ACHN (cell line): ENCODE results near the gene ALDH1A3.

Experiments used
- DNase-seq: peaks from one replicate; pipeline ENCODE4 v3.0.0-alpha.2; 2015
- in situ Hi-C: cut with HindIII; loops from 2 replicates; pipeline ENCODE4 v1.10.0; 2017; ENCODE audit warnings: low sequenced_read_pairs, low pct_ligation_motif_present, low pct_unique_long_range_greater_than_20kb

ALDH1A3 gene

GRCh38 chr15:100897221-100898151 lies 17.9 kb downstream of the ALDH1A3 start:
- in situ Hi-C loops: no loop called here
- no peak for DNase-seq

GRCh38 chr15:100898152-100898490 lies 18.5 kb downstream of the ALDH1A3 start:
- in situ Hi-C loops: no loop called here

GRCh38 chr15:100898661-100899462 lies 19.2 kb downstream of the ALDH1A3 start:
- no peak for DNase-seq

More at GRCh38 chr15:100898152-100898490, 18.5 kb downstream of the ALDH1A3 start:
- DNase-seq: no peak

DNA sequence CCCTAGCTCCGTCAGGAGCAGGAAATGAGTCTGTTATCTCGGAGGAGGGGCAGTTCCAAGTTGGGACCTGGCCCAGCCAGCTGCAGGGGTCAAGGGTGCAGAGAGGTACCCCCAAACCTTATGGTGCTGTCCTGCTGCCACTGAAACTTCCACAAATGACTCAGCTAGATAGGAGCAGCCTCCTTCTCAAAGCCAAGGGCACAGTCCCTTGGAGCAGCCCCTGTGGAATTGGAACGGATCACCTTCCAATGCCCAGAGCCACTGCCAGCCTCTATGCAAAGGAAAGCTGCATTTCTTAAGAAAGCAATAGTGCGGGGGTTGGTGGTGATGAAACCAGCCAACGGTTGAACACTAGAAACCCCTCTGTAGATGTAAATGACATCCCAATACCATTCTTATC lies 20.0 kb downstream of the ALDH1A3 start:
- DNase-seq: no peak
- in situ Hi-C loops: no loop called here

More at GRCh38 chr15:100898661-100899462, 19.2 kb downstream of the ALDH1A3 start:
- in situ Hi-C loops: no loop called here

- DNase-seq: no peak
- in situ Hi-C loops: no loop called here
Measured at GRCh38 chr15:100900136-100900794, 20.6 kb downstream of the ALDH1A3 start.

DNA sequence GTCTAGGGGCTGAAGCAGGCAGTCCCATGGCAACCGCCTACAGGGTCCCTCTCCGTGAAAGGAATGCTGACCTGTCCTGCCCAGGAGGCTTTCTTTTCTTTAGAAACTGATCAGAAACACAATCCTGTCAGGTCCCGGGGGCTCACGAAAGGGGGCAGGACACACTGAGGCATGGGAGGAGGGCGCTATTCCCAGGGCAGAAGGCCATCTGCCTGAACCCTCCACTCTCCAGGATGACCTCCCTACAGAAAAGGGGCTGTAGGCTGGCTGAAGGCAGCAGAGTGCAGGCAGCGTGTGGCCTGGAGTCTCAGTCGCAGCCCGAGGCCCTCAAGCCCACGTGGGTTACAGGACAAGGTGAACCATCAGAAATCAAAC lies 21.2 kb downstream of the ALDH1A3 start:
- no peak for DNase-seq
- in situ Hi-C loops: no loop called here

DNA sequence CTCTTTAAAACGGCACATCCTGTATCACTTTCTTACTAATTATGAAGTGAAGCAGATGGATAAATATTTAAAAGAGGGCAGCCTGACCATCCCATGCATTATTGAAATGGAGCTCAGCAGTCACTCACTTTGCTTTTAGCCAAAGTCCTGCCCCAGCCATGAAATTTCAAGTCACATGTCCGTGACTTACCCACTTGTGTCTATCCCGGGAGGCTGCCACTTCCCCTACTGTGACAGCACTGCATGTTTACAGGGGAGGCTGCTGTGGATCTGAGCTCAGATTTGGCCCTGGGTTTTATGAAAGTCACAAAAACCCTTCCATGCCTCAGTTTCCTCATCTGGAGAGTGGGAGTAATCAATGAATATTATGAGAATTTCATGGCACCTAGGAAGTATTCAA lies 21.7 kb downstream of the ALDH1A3 start:
- in situ Hi-C loops: no loop called here
- no peak for DNase-seq

DNA sequence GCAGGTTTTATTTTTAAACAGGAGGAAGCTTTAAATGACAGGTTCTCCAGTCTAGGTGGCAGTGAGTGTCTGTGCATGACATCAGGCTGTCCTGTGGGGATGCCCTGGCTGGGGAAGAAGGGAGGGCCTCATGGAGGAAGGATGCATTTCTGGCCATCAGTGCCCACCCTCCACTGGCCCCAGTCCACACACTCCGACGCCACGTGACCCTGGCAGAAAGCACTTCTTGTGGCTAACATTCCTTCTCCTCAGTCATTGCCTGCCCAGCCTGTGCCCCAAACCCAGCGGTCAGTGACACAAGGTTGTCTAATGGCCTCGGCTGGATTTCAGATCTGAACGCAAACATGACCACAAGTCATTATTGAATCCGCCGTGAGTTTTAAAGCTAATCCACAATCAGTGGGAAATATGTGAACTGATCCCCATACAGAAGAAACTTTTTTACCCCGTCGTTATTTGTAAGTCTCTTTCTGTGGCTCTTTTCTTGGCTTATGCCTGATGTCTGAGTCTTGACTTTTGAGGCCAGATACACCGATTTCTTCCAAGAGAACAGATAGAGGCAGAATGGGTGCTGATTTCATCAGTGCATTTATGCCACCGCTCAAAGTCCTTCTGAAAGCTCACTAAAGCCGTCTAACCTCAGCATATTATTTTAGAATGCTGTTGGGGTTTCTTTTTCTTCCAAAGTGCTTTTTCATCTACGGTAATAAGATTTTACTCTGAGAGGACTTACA lies 22.2 kb downstream of the ALDH1A3 start:
- in situ Hi-C loops: no loop called here
- no peak for DNase-seq

DNA sequence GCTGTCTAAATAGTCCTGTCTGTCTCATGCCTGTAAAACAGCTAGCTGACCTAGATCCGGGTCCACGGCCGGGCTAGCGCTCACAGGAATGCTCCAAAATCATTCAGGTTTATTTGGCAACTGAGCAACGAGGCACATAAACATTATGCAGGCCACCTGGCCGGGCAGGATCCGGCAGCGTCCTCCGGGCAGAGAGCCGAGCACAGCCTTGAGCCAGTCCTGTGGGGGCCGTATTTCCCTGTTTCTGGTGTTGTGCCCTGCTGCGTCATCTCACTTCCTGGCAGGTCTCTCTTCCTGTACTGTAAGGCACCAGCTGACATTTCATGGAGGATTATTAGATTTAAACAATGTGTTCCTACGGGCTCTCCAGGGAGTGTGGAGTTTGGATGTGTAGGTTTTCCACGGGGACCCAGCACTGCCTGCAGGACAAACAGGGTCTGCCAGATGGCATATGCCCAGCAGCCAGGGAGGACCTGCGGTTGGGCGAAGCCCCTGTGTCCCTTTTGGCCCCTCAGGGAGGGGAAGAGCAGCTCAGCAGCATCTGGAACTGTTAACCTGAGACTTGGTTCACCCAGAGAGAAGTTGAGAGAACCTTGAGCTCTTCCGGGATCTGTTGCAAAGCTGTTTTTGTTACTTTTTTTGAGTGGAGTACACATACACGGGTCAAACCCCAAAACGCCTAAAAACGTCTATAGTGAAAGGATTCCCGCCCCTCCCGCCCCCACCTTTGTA lies 23.0 kb downstream of the ALDH1A3 start:
- in situ Hi-C loops: no loop called here
- DNase-seq: no peak

DNA sequence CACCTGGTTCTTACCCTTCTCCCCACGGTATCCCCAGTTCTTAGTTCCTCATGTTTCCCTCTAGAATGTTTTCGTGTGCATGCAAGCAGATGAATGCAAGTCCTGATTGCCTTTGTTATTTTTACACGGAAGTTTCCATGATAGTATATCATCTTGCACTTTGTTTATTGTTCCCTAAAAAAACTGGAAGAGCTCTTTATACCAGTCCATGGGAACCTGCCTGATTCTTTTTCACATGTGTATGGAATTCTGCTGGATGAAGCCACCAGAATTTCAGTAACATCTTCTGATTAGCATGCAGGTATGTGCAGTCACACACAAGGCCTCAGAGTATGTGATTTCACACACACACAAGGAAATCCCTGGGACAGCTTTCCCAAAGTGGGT lies 23.5 kb downstream of the ALDH1A3 start:
- no peak for DNase-seq
- in situ Hi-C loops: no loop called here

GRCh38 chr15:100905850-100906249 lies 26.2 kb downstream of the ALDH1A3 start:
- DNase-seq: no peak
- in situ Hi-C loops: no loop called here

GRCh38 chr15:100908466-100908865 lies 28.8 kb downstream of the ALDH1A3 start:
- no peak for DNase-seq
- in situ Hi-C loops: no loop called here

GRCh38 chr15:100909565-100909964 lies 29.9 kb downstream of the ALDH1A3 start:
- DNase-seq: no peak
- in situ Hi-C loops: no loop called here

- DNase-seq: no peak
- in situ Hi-C loops: no loop called here
Measured at GRCh38 chr15:100909989-100910955, 30.6 kb downstream of the ALDH1A3 start.

DNA sequence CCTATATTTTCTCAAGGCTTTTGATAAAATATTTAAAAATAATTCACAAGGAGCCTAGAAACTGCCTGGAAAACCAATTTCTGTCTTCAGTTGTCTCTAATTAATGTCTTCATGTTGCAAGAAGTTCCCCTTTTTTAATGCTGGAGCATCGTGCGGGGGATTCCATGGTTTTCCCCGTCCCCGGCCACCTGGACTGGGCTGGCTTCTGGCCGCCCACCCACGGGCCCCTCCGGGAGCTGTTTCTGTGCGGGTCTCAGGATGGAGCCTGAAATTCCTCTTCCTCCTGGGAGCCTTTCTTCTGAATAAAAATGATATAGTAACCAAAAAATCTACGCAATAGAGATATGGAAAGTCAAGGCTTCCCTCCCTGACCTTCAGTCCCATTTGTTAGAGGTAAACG lies 31.5 kb downstream of the ALDH1A3 start:
- DNase-seq: no peak
- in situ Hi-C loops: no loop called here

DNA sequence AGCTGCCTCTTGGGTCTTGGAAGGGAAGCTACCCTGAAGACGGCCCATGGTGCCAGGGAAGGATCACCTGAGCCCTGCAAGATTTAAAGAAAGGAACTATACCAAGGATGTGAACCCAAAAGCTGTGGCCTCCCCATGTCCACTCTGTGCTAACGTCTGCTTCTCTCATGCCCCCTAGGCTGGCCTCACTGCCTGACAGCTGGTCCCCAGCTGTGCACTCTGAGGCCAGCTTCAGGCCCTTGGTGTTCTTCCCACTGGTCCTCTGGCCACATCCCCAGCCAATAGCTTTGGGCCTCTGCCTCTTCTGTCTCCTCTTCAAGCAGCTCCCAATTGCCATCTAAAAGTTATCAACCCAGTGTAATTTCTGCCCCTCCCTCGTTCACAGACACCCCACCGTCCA lies 34.3 kb downstream of the ALDH1A3 start:
- DNase-seq: no peak
- in situ Hi-C loops: no loop called here

DNA sequence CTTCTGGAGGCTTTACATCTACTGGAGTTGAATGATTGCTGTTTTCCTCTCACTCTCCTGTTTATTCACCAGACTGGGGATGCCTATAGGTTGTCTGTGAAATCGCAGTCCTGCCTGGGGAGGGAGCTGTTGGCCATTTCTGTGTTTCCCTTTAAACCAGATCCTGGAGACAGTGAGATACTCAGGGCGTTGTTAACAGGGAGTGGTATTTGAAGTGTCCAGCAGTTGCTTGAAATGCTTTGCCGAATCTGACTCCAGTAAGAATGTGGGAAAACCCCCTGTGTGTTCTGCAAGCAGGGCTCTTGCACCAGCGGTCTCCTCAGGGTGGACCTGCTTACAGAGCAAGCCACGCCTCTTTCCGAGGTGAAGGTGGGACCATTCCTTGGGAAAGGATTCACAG lies 35.2 kb downstream of the ALDH1A3 start:
- no peak for DNase-seq
- in situ Hi-C loops: no loop called here
